ENCODE measurements around the gene GUCA2A.

GUCA2A gene

GRCh38 chr1:42128499-42128898 lies 36.0 kb downstream of the GUCA2A start:
- Histone ChIP-seq H3K27ac (no peak overlapping the region), H2AFZ (ENCODE audit: low read depth) (no peak overlapping the region), H3K36me3 (ENCODE audit: insufficient read depth) (no peaks in the 10 kb centered on the region), H3K9ac (no peak overlapping the region), H3K79me2 (ENCODE audit: insufficient read depth, low read depth) (no peaks in the 10 kb centered on the region), H3K4me2 (no peak overlapping the region), H3K27me3 (ENCODE audit: insufficient read depth, low read depth) (no peaks in the 10 kb centered on the region), H4K20me1 (ENCODE audit: insufficient read depth) (no peaks in the 10 kb centered on the region), H3K4me3 (IDR thresholded peaks at IDR 0.05; ENCODE audit: insufficient read depth, low read depth, low read length) (no peak overlapping the region), H3K4me1 (ENCODE audit: low read depth, poor library complexity, severe bottlenecking) (no peaks in the 10 kb centered on the region)
- no peak for TF ChIP-seq CTCF (conservative IDR thresholded peaks at IDR 0.05; ENCODE audit: low read depth, low read length)

- no peak overlapping the region for H3K4me2 ChIP-seq
- H3K4me1 ChIP-seq (ENCODE audit: low read depth, poor library complexity, severe bottlenecking) = no peaks in the 10 kb centered on the region
- no peaks in the 10 kb centered on the region for H4K20me1 ChIP-seq (ENCODE audit: insufficient read depth)
- H3K79me2 ChIP-seq (ENCODE audit: insufficient read depth, low read depth) = no peaks in the 10 kb centered on the region
- H3K27ac ChIP-seq = no peak overlapping the region
- no peak overlapping the region for H2AFZ ChIP-seq (ENCODE audit: low read depth)
- H3K27me3 ChIP-seq (ENCODE audit: insufficient read depth, low read depth) = no peaks in the 10 kb centered on the region
- no peaks in the 10 kb centered on the region for H3K36me3 ChIP-seq (ENCODE audit: insufficient read depth)
- H3K9ac ChIP-seq = no peak overlapping the region
- no peak overlapping the region for H3K4me3 ChIP-seq (IDR thresholded peaks at IDR 0.05; ENCODE audit: insufficient read depth, low read depth, low read length)
- no peak for TF ChIP-seq CTCF (conservative IDR thresholded peaks at IDR 0.05; ENCODE audit: low read depth, low read length)
These were observed 36.8 kb downstream of the GUCA2A start for GRCh38 chr1:42127767-42128166.

- TF ChIP-seq CTCF (conservative IDR thresholded peaks at IDR 0.05; ENCODE audit: low read depth, low read length) = no peak
- H3K4me3 ChIP-seq (IDR thresholded peaks at IDR 0.05; ENCODE audit: insufficient read depth, low read depth, low read length) = no peak overlapping the region
- no peaks in the 10 kb centered on the region for H3K79me2 ChIP-seq (ENCODE audit: insufficient read depth, low read depth)
- no peaks in the 10 kb centered on the region for H3K27me3 ChIP-seq (ENCODE audit: insufficient read depth, low read depth)
- no peaks in the 10 kb centered on the region for H3K4me1 ChIP-seq (ENCODE audit: low read depth, poor library complexity, severe bottlenecking)
- no peaks in the 10 kb centered on the region for H3K36me3 ChIP-seq (ENCODE audit: insufficient read depth)
- H3K27ac ChIP-seq = no peak overlapping the region
- H4K20me1 ChIP-seq (ENCODE audit: insufficient read depth) = no peaks in the 10 kb centered on the region
- H3K9ac ChIP-seq = no peak overlapping the region
- H2AFZ ChIP-seq (ENCODE audit: low read depth) = no peak overlapping the region
- H3K4me2 ChIP-seq = no peak overlapping the region
These were observed 39.0 kb downstream of the GUCA2A start for GRCh38 chr1:42125552-42125951.

GRCh38 chr1:42122408-42122807 lies 42.1 kb downstream of the GUCA2A start:
- Histone ChIP-seq H3K79me2 (ENCODE audit: insufficient read depth, low read depth) (no peaks in the 10 kb centered on the region), H3K36me3 (ENCODE audit: insufficient read depth) (no peaks in the 10 kb centered on the region), H3K27ac (no peak overlapping the region), H4K20me1 (ENCODE audit: insufficient read depth) (no peaks in the 10 kb centered on the region), H3K27me3 (ENCODE audit: insufficient read depth, low read depth) (no peaks in the 10 kb centered on the region), H3K9ac (no peak overlapping the region), H3K4me2 (no peak overlapping the region), H2AFZ (ENCODE audit: low read depth) (no peak overlapping the region), H3K4me1 (ENCODE audit: low read depth, poor library complexity, severe bottlenecking) (no peaks in the 10 kb centered on the region), H3K4me3 (IDR thresholded peaks at IDR 0.05; ENCODE audit: insufficient read depth, low read depth, low read length) (no peak overlapping the region)
- TF ChIP-seq CTCF (conservative IDR thresholded peaks at IDR 0.05; ENCODE audit: low read depth, low read length) = no peak

GRCh38 chr1:42118125-42118524 lies 46.4 kb downstream of the GUCA2A start:
- no peak overlapping the region for H3K4me3 ChIP-seq (IDR thresholded peaks at IDR 0.05; ENCODE audit: insufficient read depth, low read depth, low read length)
- H4K20me1 ChIP-seq (ENCODE audit: insufficient read depth) = no peaks in the 10 kb centered on the region
- H3K27me3 ChIP-seq (ENCODE audit: insufficient read depth, low read depth) = no peaks in the 10 kb centered on the region
- no peaks in the 10 kb centered on the region for H3K79me2 ChIP-seq (ENCODE audit: insufficient read depth, low read depth)
- H3K27ac ChIP-seq = no peak overlapping the region
- no peaks in the 10 kb centered on the region for H3K36me3 ChIP-seq (ENCODE audit: insufficient read depth)
- H3K4me1 ChIP-seq (ENCODE audit: low read depth, poor library complexity, severe bottlenecking) = no peaks in the 10 kb centered on the region
- no peak overlapping the region for H2AFZ ChIP-seq (ENCODE audit: low read depth)
- H3K9ac ChIP-seq = no peak overlapping the region
- no peak for TF ChIP-seq CTCF (conservative IDR thresholded peaks at IDR 0.05; ENCODE audit: low read depth, low read length)
- H3K4me2 ChIP-seq = no peak overlapping the region
